Spinal cord (tissue), 10 donors: ENCODE results near the gene CHAF1A. TPM values are rescaled to one million over a fixed set of nuclear protein-coding genes. Genes with fewer than 3 reads are reported as not detected.

Experiments
- DNase-seq, 6 donors: peaks; one replicate each; pipeline versions ENCODE4 v3.0.0 to v3.0.0-alpha.2; 2013 to 2015; ENCODE audit warnings: low spot score in 6 of 6, low read depth in 4 of 6
- H3K27ac ChIP-seq: one replicate; pipeline ENCODE4 v1.5.1; 2013; ENCODE audit warnings: low read depth, low read length, control low read depth
- H3K27me3 ChIP-seq: one replicate; pipeline ENCODE4 v1.6.1; 2013; ENCODE audit warnings: low read length; ENCODE audit not compliant: control insufficient read depth, insufficient read depth
- H3K36me3 ChIP-seq: one replicate; pipeline ENCODE4 v1.6.1; 2013; ENCODE audit warnings: low read length; ENCODE audit not compliant: control insufficient read depth, insufficient read depth
- H3K4me1 ChIP-seq: one replicate; pipeline ENCODE4 v1.6.1; 2013; ENCODE audit warnings: low read length; ENCODE audit not compliant: control insufficient read depth, insufficient read depth
- H3K4me3 ChIP-seq: one replicate; pipeline ENCODE4 v1.5.1; 2013; ENCODE audit warnings: low read depth, low read length, control low read depth
- H3K9me3 ChIP-seq: one replicate; pipeline ENCODE4 v1.6.1; 2013; ENCODE audit warnings: low read length; ENCODE audit not compliant: control insufficient read depth, insufficient read depth
- WGBS: methylation state at CpG from one replicate; pipeline ENCODE4 v1.1.5; 2013; ENCODE audit warnings: missing lambda C conversion rate; ENCODE audit not compliant: insufficient coverage; 5-methylcytosine and 5-hydroxymethylcytosine counted together
- polyA plus RNA-seq, 2 donors: library from polyadenylated mRNA; unstranded; fragments of 120-200 nt; gene quantifications; one replicate each; pipeline ENCODE4 v1.2.1, GENCODE V29; 2013; ENCODE audit not compliant: insufficient read length in 2 of 2
- total RNA-seq, 2 donors: library from RNA; depleted of rRNA in 1 of 2; stranded (reverse); fragments of 120-200 nt in 1 of 2; fragments of >200 nt in 1 of 2; gene quantifications; one replicate each; pipeline versions ENCODE4 v1.2.3 to v1.2.4, GENCODE V29; 2013 to 2014
- donor health status: healthy.

CHAF1A gene
- total and polyA plus RNA-seq, 4 donors, result 6.2 to 16.9 (median 11.7) TPM

DNA sequence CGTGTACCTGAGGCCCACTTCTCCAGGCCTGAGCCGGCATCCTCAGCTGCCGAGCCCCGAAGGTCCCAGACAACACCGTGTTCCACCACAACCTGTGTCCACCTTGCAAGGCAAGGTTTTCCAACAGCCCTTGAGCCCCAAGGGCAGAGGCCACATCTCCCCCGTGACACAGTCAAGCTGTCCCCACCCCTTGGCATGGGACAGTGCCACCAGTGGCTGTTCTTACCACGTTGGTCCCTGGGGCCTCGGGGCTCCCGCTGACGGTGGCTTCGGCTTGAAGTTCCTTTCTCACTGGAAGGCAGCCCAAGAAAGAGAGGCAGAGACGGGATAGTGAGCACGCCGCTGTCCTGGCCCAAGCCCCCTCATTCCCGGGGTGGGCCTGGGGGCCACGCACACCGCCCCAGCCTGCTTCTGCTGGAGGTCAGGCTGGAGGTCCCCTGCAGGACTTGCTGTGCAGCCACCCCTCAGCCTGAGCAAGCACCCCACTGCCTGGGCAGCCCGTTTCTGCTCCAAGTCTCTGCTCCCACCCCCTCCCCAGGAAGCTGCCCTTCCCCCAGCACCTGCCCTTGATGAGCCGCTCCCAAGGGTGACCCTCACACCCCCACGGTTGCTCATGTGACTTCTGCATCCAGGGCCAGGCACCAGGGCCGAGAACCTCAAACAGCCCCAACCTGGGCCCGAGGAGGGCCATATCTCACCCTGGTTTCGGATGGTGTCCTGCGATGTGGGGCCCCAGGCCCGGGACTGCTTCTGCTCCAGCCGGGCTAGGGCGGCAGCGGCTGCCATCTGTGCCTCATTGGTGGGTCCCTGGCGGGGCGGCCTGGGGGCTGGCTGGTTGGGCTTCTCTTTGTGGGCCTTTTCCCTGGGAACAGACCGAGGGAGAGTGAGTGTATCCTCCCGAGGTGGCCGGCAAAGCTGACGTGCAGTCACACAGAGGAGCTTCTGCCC, 51.1 kb downstream of the CHAF1A start:
- no peak overlapping the region for H3K4me3 ChIP-seq
- no peak overlapping the region for H3K27ac ChIP-seq

DNA sequence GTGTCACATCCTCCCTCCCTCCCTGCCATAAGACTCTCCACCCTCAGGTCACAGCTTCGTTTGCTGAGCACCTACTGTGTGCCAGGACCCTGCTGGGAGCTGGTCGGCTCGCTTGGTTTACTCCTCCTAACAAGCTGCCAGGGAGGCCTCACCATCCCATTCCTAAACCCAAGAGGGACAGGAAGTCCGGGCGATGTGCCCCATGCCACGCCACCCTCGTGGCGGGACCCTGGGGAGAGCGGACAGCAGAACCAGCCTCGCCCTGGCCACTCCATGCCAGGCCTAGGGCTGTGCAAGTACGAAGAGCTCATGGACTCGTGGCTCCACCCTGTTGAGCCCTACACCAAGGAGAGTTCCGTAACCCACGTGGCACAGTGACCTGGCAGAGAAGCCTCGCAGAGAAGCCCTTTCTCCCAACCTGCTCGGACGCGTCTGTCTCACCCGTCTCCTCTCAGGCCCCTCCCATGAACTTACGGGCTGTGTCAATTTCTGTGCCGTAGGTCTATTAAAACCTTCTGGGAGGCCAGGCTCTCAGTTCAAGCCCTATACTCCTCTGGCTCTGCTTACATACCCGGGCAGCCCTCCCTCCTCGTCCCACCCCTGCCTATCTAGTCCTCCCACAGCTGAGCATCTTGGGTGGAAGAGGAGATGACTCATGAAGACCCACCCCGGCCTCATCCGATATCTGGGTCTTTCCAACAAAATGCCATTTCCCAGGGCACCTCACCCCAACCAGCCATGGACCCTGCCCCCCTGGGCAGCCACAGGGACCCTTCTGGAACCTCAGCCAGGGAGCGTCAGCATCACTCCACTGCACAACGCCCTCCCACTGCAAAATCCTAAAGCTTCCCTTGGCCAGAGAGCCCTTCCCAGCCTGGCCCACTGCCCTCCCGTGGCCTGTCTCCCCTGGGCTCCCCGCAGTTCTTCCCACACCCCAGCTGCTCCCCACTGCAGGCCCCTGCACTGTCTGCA, 52.6 kb downstream of the CHAF1A start:
- H3K4me1 ChIP-seq, result peaks cover 27% of the 10 kb centered on the region
- WGBS, result 80% methylated on average over 26 of the region's 29 CpGs
- H3K9me3 ChIP-seq, result no peaks in the 10 kb centered on the region
- H3K27ac ChIP-seq, result peak overlapping the region; percentile 92
- DNase-seq, result no peak
- H3K27me3 ChIP-seq, result no peaks in the 10 kb centered on the region
- H3K4me3 ChIP-seq, result no peak overlapping the region
- peaks cover 50% of the 10 kb centered on the region for H3K36me3 ChIP-seq

More for the DNA sequence above, 51.1 kb downstream of the CHAF1A start:
- H3K4me1 ChIP-seq, result peaks cover 41% of the 10 kb centered on the region
- no peaks in the 10 kb centered on the region for H3K9me3 ChIP-seq
- no peaks in the 10 kb centered on the region for H3K27me3 ChIP-seq
- H3K36me3 ChIP-seq, result peaks cover 65% of the 10 kb centered on the region
- no peak for DNase-seq
- 83% methylated on average over 34 of the region's 34 CpGs for WGBS

DNA sequence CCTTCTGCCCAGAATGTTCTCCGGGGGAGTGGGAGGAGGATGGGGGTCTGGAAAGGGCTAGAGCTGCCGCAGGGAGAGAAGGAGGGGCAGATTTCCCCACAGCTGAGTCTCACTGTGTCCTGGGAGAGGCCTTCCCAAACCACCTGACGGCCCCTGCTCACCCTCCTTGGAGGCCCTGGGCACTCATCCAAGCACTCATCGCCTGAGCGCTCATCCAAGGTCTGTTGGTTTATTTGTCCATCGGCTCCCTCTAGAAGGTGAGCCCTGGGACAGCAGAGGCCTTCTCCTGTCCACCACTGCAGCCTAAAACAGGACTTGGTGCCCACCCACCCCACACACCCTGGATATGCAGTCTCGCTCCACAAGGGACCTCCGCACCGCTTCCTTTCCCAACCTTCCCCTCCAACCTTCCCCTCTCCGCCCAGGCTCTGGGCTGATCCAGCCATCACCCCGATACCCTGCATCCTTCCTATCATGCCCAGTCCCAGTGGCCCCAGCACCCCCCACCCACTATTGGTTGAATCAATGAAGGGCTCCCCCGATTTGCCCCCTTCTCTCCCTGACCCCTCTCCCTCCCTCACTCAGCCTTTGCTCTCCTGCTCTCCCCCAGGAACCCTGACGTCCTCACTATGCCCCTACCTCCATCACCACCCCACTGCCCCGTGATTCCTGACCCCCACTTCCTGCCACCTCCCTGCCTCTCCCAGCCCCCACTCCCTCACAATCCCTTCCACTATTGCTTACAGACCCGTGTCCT, 53.5 kb downstream of the CHAF1A start:
- peaks cover 27% of the 10 kb centered on the region for H3K4me1 ChIP-seq
- H3K4me3 ChIP-seq, result peak overlapping the region; percentile 74
- no peaks in the 10 kb centered on the region for H3K9me3 ChIP-seq
- WGBS, result 40% methylated on average over 15 of the region's 15 CpGs
- DNase-seq, result peak in 2 of 6 donors; percentile 17 to 65
- H3K27ac ChIP-seq, result peak overlapping the region; percentile 92
- peaks cover 43% of the 10 kb centered on the region for H3K36me3 ChIP-seq
- H3K27me3 ChIP-seq, result no peaks in the 10 kb centered on the region

DNA sequence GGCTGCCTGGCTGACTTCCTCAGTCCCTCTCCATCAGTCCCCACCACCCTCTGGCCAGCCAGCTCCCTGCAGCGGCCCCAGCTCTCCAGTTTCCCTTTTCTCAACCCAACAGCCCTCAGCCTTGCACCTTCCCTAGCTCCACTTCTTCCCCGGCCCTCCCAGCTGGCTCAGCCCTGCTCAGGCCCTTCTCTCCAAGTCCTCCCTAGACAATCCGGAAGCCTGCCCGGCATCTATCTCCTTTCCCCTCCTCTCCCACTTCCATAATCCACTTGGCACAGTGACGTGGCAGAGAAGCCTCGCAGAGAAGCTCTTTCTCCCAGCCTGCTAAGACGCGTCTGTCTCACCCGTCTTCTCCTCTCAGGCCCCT, 54.0 kb downstream of the CHAF1A start:
- Histone ChIP-seq H3K36me3 (peaks cover 38% of the 10 kb centered on the region), H3K9me3 (no peaks in the 10 kb centered on the region), H3K27me3 (no peaks in the 10 kb centered on the region), H3K27ac (peak overlapping the region; percentile 92), H3K4me3 (peak overlapping the region; percentile 74), H3K4me1 (peaks cover 27% of the 10 kb centered on the region)
- peak in 3 of 6 donors; percentile 33 to 82 (median 71) for DNase-seq
- 5% methylated on average over 9 of the region's 9 CpGs for WGBS

DNA sequence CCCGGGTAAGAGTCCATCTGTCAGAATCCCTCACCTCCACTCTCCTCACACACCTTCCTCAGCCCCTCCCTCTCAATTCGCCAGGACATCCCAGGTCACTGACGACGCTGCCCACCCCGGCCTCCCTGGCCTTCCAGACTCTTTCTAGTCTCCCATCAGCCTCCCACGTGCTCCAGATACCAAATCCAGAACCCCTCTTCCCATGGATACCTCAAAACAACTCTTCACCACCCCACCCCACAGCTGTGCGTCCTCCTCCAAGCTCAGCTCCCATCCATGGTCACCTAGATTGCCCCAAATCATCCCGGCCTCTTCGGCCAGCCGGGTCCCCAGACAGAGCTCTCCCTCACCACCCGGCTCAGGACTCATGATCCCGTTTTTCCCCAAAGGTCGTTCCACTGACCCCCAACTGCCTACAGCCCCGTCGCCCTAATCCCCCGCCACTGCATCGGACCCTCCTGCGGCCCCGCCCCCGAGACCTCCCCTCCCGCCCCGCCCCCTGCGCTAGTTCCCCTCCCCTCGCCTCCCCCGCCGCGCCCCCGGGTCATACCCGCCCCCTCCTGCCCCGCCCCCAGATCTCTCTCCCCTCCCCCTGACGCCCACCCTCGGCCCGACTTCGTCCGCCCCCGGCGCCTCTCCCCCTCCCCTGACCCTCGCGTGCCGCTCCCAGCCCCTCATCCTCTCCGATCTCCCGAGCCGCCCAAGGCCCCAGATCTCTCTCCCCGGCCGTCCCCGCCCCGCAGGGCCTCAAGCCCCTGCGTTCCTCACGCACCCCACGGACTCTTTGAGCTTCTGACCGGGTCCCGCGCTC, 54.6 kb downstream of the CHAF1A start:
- Histone ChIP-seq H3K4me1 (peaks cover 27% of the 10 kb centered on the region), H3K27me3 (no peaks in the 10 kb centered on the region), H3K9me3 (no peaks in the 10 kb centered on the region), H3K4me3 (peak overlapping the region; percentile 79), H3K36me3 (peaks cover 32% of the 10 kb centered on the region), H3K27ac (peak overlapping the region; percentile 97)
- 4% methylated on average over 28 of the region's 53 CpGs for WGBS
- peak in 4 of 6 donors; percentile 28 to 90 (median 75) for DNase-seq

DNA sequence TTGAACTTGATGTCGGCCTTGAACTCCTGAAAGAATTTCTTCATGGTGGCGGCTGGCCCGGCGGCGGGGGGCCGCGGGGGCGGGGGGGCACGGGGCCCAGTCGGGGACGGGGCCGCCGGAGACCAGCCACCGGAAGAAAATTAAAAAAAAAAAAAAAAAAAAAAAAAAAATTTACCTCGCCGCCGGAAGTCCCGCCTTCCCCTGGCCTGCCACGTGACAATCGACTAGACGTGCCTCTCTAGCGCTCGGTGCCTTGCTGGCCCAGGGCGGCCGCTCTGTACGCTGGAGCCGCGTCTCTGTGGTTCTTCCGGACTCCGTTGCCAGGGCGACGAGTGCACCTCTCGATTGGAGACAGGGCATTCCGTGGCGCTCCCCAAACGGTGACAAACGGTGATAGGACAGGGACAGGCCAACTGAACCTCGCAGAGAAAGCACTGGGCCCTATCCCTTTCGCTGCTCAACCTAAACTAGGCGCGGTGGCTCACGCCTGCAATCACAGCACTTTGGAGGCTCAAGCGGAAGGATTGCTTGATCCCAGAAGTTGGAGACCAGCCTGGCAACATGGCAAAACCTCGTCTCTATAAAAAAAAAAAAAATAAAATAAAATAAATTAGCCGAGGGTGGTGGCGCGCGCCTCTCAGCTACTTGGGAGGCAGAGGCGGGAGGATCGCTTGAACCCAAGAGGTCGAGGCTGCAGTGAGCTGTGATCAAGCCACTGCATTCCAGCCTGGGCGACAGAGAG, 55.4 kb downstream of the CHAF1A start, which contains the start of gene UBXN6:
TSS of gene UBXN6 (minus strand) at position 141 of the 742 bp plus-strand sequence. CDS start at position 44, 97 bp downstream.
- no peaks in the 10 kb centered on the region for H3K27me3 ChIP-seq
- H3K9me3 ChIP-seq, result no peaks in the 10 kb centered on the region
- WGBS, result 4% methylated on average over 30 of the region's 52 CpGs
- H3K4me3 ChIP-seq, result peak within 1 kb of the TSS; percentile 79
- peaks cover 25% of the 10 kb centered on the region for H3K36me3 ChIP-seq
- H3K4me1 ChIP-seq, result peaks cover 27% of the 10 kb centered on the region
- peak; percentile 92 to 99 (median 96) for DNase-seq
- peak within 1 kb of the TSS; percentile 97 for H3K27ac ChIP-seq

DNA sequence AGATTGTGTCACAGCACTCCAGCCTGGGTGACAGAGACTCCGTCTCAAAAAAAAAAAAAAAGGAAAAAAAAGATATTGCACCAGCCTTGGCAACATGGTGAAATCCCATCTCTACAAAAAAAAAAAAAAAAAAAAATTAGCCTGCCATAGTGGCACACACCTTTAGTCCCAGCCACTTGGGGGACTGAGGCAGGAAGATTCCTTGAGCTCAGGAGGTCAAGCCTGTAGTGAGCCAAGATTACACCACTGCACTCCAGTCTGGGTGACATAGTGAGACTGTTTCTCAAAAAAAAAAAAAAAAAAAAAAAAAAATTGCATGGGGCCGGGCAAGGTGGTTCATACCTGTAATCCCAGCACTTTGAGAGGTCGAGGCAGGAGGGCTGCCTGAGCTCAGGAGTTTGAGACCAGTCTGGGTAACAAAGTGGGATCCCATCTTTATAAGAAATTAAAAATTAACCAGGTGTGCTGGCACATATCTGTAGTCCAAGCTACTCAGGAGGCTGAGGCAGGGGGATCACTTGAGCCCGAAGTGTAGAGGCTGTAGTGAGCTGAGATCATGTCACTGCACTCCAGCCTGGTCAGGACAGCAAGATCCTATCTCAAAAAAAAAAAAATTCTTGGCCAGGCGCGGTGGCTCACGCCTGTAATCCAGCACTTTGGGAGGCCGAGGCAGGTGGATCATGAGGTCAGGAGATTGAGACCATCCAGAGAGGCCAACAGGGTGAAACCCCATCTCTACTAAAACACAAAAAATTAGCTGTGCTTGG, 62.6 kb downstream of the CHAF1A start:
- Histone ChIP-seq H3K4me1 (no peaks in the 10 kb centered on the region), H3K27ac (no peak overlapping the region), H3K27me3 (no peaks in the 10 kb centered on the region), H3K36me3 (no peaks in the 10 kb centered on the region), H3K4me3 (no peak overlapping the region), H3K9me3 (no peaks in the 10 kb centered on the region)
- no peak for DNase-seq
- 95% methylated on average over 5 of the region's 8 CpGs for WGBS
